SK-N-SH treated with all-trans-retinoic acid at 6 μM for 48 hours (cell line): ENCODE measurements around the gene SLC4A3.

Experiments used
- ATAC-seq: fragments of 200-7000 bp; cut with Tn5 transposase; 3 replicates; pipeline ENCODE4 v1.9.1; 2020; ENCODE audit warnings: mild to moderate bottlenecking, moderate library complexity
- BACH2 ChIP-seq: fragments of 250-450 bp; sonication (Bioruptor Pico); IDR thresholded peaks from 2 replicates; pipeline ENCODE4 v1.9.0; 2021; ENCODE audit warnings: mild to moderate bottlenecking, borderline replicate concordance
- CREB5 ChIP-seq: fragments of 250-450 bp; sonication (Bioruptor Pico); IDR thresholded peaks from 2 replicates; pipeline ENCODE4 v1.5.1; 2020; ENCODE audit warnings: low read depth, mild to moderate bottlenecking, moderate library complexity
- CSRNP3 ChIP-seq: fragments of 250-450 bp; sonication (Bioruptor Pico); IDR thresholded peaks from 2 replicates; pipeline ENCODE4 v1.5.1; 2021; ENCODE audit warnings: mild to moderate bottlenecking, moderate library complexity
- ESRRG ChIP-seq: fragments of 250-450 bp; sonication (Bioruptor Pico); IDR thresholded peaks from 2 replicates; pipeline ENCODE4 v1.6.1; 2021; ENCODE audit warnings: mild to moderate bottlenecking
- ISL1 ChIP-seq: fragments of 250-450 bp; sonication (Bioruptor Pico); IDR thresholded peaks from 2 replicates; pipeline ENCODE4 v2.1.2; 2022; ENCODE audit warnings: mild to moderate bottlenecking, moderate library complexity
- OSR1 ChIP-seq: fragments of 250-450 bp; sonication (Bioruptor Pico); IDR thresholded peaks from 2 replicates; pipeline ENCODE4 v1.8.0; 2022; ENCODE audit warnings: moderate library complexity, mild to moderate bottlenecking, inconsistent platforms
- PATZ1 ChIP-seq: fragments of 250-450 bp; sonication (Bioruptor Pico); IDR thresholded peaks from 2 replicates; pipeline ENCODE4 v1.8.0; 2020; ENCODE audit warnings: mild to moderate bottlenecking, moderate library complexity, borderline replicate concordance
- POU6F1 ChIP-seq: fragments of 250-450 bp; sonication (Bioruptor Pico); IDR thresholded peaks from 2 replicates; pipeline ENCODE4 v1.8.0; 2021; ENCODE audit warnings: low read depth, mild to moderate bottlenecking, moderate library complexity, borderline replicate concordance
- PPARA ChIP-seq: fragments of 250-450 bp; sonication (Bioruptor Pico); IDR thresholded peaks from 2 replicates; pipeline ENCODE4 v1.5.0; 2020; ENCODE audit warnings: mild to moderate bottlenecking, borderline replicate concordance
- RARB ChIP-seq: fragments of 250-450 bp; sonication (Bioruptor Pico); IDR thresholded peaks from 2 replicates; pipeline ENCODE4 v1.8.0; 2021; ENCODE audit warnings: mild to moderate bottlenecking, moderate library complexity
- SNAI2 ChIP-seq: fragments of 250-450 bp; sonication (Bioruptor Pico); IDR thresholded peaks from 2 replicates; pipeline ENCODE4 v1.5.0; 2020; ENCODE audit warnings: mild to moderate bottlenecking, moderate library complexity
- TCF4 ChIP-seq: fragments of 250-450 bp; sonication (Bioruptor Pico); IDR thresholded peaks from 2 replicates; pipeline ENCODE4 v1.8.0; 2021; ENCODE audit warnings: mild to moderate bottlenecking, moderate library complexity, borderline replicate concordance
- TOX ChIP-seq: fragments of 250-450 bp; sonication (Bioruptor Pico); IDR thresholded peaks from 2 replicates; pipeline ENCODE4 v1.8.0; 2021; ENCODE audit warnings: mild to moderate bottlenecking, moderate library complexity, borderline replicate concordance
- TSHZ2 ChIP-seq: fragments of 250-450 bp; sonication (Bioruptor Pico); IDR thresholded peaks from 2 replicates; pipeline ENCODE4 v1.5.0; 2020; ENCODE audit warnings: mild to moderate bottlenecking, moderate library complexity
- ZC3H10 ChIP-seq: fragments of 250-450 bp; sonication (Bioruptor Pico); IDR thresholded peaks from 2 replicates; pipeline ENCODE4 v1.5.1; 2021; ENCODE audit warnings: mild to moderate bottlenecking, moderate library complexity
- ZFP3 ChIP-seq: fragments of 250-450 bp; sonication (Bioruptor Pico); IDR thresholded peaks from 2 replicates; pipeline ENCODE4 v1.5.0; 2020; ENCODE audit warnings: mild to moderate bottlenecking, moderate library complexity
- ZFP30 ChIP-seq: fragments of 450-650 bp; formaldehyde crosslinking; IDR thresholded peaks from 2 replicates; pipeline ENCODE4 v1.5.0; 2022; ENCODE audit warnings: mild to moderate bottlenecking, moderate library complexity
- ZNF565 ChIP-seq: fragments of 450-650 bp; formaldehyde crosslinking; conservative IDR thresholded peaks from 2 replicates; pipeline ENCODE4 v1.5.0; 2020; ENCODE audit warnings: low read depth, mild to moderate bottlenecking, moderate library complexity
- ZNF70 ChIP-seq: fragments of 450-650 bp; formaldehyde crosslinking; IDR thresholded peaks from 2 replicates; pipeline ENCODE4 v1.5.0; 2020; ENCODE audit warnings: mild to moderate bottlenecking, moderate library complexity
- ZNF8 ChIP-seq: fragments of 450-650 bp; formaldehyde crosslinking; IDR thresholded peaks from 2 replicates; pipeline ENCODE4 v1.5.0; 2020; ENCODE audit warnings: mild to moderate bottlenecking, moderate library complexity

SLC4A3 gene

GRCh38 chr2:219622472-219622871 lies 5.0 kb upstream of the SLC4A3 start:
- no peak for TF ChIP-seq ESRRG (CRISPR knock-in tag)
- TF ChIP-seq, all 23 proteins: peak for 0
- ATAC-seq = no peak

- no peak for ATAC-seq
Measured at GRCh38 chr2:219624565-219624964, 2.9 kb upstream of the SLC4A3 start.

GRCh38 chr2:219625179-219625578 lies 2.3 kb upstream of the SLC4A3 start:
- TF ChIP-seq ZNF8 (CRISPR knock-in tag) (no peak), SNAI2 (CRISPR knock-in tag) (no peak), BACH2 (CRISPR knock-in tag) (no peak), OSR1 (CRISPR knock-in tag) (no peak), ISL1 (CRISPR knock-in tag) (no peak), CREB5 (CRISPR knock-in tag) (no peak), ZNF70 (CRISPR knock-in tag) (no peak), PPARA (CRISPR knock-in tag) (no peak), CSRNP3 (CRISPR knock-in tag) (no peak), PATZ1 (CRISPR knock-in tag) (no peak), ZFP3 (no peak), POU6F1 (no peak), ZFP30 (CRISPR knock-in tag) (no peak), ZNF565 (CRISPR knock-in tag) (no peak), TCF4 (CRISPR knock-in tag) (no peak), ZC3H10 (CRISPR knock-in tag) (no peak), RARB (CRISPR knock-in tag) (no peak), TSHZ2 (CRISPR knock-in tag) (no peak), TOX (CRISPR knock-in tag) (no peak)
- ATAC-seq = no peak

More at GRCh38 chr2:219624565-219624964, 2.9 kb upstream of the SLC4A3 start:
- no peak for TF ChIP-seq ZNF70 (CRISPR knock-in tag)
- TF ChIP-seq OSR1 (CRISPR knock-in tag) = no peak
- TF ChIP-seq BACH2 (CRISPR knock-in tag) = no peak
- no peak for TF ChIP-seq ZFP3
- TF ChIP-seq SNAI2 (CRISPR knock-in tag) = no peak

GRCh38 chr2:219626540-219626939 lies 890 bp upstream of the SLC4A3 start:
- no peak for ATAC-seq
- TF ChIP-seq PPARA (CRISPR knock-in tag) (no peak), TSHZ2 (CRISPR knock-in tag) (no peak), PATZ1 (CRISPR knock-in tag) (no peak), POU6F1 (no peak), RARB (CRISPR knock-in tag) (no peak), ZC3H10 (CRISPR knock-in tag) (no peak)
